Calu3 (cell line): ENCODE results near the gene GALNT11. TPM values are rescaled to one million over a fixed set of nuclear protein-coding genes. Genes with fewer than 3 reads are reported as not detected.

Experiments
- BruUV-seq: library from RNA; stranded (reverse); fragments of 400-500 nt; replicated peaks from 2 replicates; lab custom pipeline; 2021; lab: Mats Ljungman, UMichigan
- CTCF ChIA-PET: fragments of 300-600 bp; sonication (Branson Sonifier 250); formaldehyde crosslinking; loops from one replicate; lab custom pipeline; 2022; ENCODE audit warnings: antibody characterized with exemption; lab: Charles Lee
- DNase-seq: peaks from one replicate; pipeline ENCODE4 v3.0.0; 2022
- H3K27ac Mint-ChIP-seq: one replicate; pipeline ENCODE4 v1.8.0; 2022; ENCODE audit warnings: mixed read lengths; ENCODE audit not compliant: unreplicated experiment
- H3K27me3 Mint-ChIP-seq: one replicate; pipeline ENCODE4 v1.8.0; 2022; ENCODE audit warnings: mixed read lengths; ENCODE audit not compliant: unreplicated experiment
- H3K36me3 Mint-ChIP-seq: one replicate; pipeline ENCODE4 v1.8.0; 2022; ENCODE audit warnings: mild to moderate bottlenecking, moderate library complexity, mixed read lengths; ENCODE audit not compliant: insufficient read depth, unreplicated experiment
- H3K4me1 Mint-ChIP-seq: one replicate; pipeline ENCODE4 v1.8.0; 2022; ENCODE audit warnings: mild to moderate bottlenecking, low read depth, mixed read lengths; ENCODE audit not compliant: unreplicated experiment
- H3K4me3 Mint-ChIP-seq: one replicate; pipeline ENCODE4 v1.8.0; 2022; ENCODE audit warnings: mild to moderate bottlenecking, low read depth, moderate library complexity, mixed read lengths; ENCODE audit not compliant: unreplicated experiment
- H3K9me3 Mint-ChIP-seq: one replicate; pipeline ENCODE4 v1.8.0; 2022; ENCODE audit warnings: low read depth, mixed read lengths; ENCODE audit not compliant: unreplicated experiment
- intact Hi-C: fragments of 100-400 bp; cut with micrococcal nuclease; formaldehyde crosslinking; loops from one replicate; pipeline ENCODE4 v1.10.0; 2022; ENCODE audit not compliant: unreplicated experiment
- total RNA-seq: library from RNA; stranded (reverse); gene quantifications from 2 replicates; pipeline ENCODE4 v1.2.3, GENCODE V29; 2022
- TF ChIP-seq, protein P1 (sequence below): fragments of 200-600 bp; IDR thresholded peaks from one replicate; pipeline ENCODE4 v1.8.0; 2022; ENCODE audit warnings: antibody characterized with exemption; ENCODE audit not compliant: unreplicated experiment

Gene GALNT11
- total RNA-seq, 1 experiment from 2014 or later, result 19.7 TPM

DNA sequence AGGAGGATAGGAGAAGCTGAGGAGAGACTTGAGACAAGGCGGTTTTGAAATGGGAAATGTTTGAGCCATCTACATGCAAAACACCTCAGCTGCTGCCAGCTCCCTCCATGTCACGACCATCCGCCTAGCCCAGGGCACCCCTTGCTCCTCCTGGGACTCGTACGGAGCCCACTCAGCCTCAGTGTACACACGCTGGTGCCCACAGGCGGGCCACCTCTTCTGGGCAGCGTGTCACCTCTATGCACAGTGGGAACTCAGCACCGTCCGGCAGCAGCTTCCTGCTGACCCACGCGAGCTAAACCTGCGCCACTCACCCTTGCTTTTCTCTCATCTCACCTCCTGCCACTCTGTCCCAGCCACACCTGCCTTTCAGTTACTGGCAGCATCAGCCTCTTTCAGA, 108.3 kb downstream of the GALNT11 start:
- no peaks in the 10 kb centered on the region for H3K4me1 Mint-ChIP-seq
- no peak overlapping the region for H3K27ac Mint-ChIP-seq
- DNase-seq, result no peak
- no TSS peak for BruUV-seq
- TF ChIP-seq, protein P1, sequence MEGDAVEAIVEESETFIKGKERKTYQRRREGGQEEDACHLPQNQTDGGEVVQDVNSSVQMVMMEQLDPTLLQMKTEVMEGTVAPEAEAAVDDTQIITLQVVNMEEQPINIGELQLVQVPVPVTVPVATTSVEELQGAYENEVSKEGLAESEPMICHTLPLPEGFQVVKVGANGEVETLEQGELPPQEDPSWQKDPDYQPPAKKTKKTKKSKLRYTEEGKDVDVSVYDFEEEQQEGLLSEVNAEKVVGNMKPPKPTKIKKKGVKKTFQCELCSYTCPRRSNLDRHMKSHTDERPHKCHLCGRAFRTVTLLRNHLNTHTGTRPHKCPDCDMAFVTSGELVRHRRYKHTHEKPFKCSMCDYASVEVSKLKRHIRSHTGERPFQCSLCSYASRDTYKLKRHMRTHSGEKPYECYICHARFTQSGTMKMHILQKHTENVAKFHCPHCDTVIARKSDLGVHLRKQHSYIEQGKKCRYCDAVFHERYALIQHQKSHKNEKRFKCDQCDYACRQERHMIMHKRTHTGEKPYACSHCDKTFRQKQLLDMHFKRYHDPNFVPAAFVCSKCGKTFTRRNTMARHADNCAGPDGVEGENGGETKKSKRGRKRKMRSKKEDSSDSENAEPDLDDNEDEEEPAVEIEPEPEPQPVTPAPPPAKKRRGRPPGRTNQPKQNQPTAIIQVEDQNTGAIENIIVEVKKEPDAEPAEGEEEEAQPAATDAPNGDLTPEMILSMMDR, result no peak
- intact Hi-C loops, result no loop called here
- peaks cover 27% of the 10 kb centered on the region for H3K36me3 Mint-ChIP-seq
- H3K27me3 Mint-ChIP-seq, result no peaks in the 10 kb centered on the region
- H3K9me3 Mint-ChIP-seq, result no peaks in the 10 kb centered on the region
- CTCF ChIA-PET, result no interaction called here
- H3K4me3 Mint-ChIP-seq, result no peak overlapping the region

DNA sequence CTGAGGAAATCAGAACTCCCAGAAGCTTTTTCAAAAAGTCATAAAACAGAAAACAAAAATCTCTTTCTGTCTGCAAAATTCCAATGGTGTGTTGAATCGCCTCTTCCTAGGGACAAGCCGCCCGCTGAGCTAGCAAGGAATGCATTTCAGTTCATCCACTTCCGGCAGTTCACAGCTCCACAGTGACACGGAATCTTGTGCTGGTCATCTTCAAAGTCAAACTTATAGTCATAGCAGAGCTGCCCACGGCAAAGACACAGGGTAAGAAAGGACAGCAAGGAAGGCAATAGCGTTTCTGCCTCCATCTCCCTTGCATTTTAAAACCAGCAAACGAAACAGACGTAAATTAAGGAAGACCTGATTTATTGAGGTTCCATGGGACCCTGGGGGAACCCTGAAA, 111.2 kb downstream of the GALNT11 start:
- Mint-ChIP-seq H3K36me3 (peaks cover 39% of the 10 kb centered on the region), H3K27me3 (no peaks in the 10 kb centered on the region), H3K4me1 (no peaks in the 10 kb centered on the region), H3K4me3 (no peak overlapping the region), H3K27ac (no peak overlapping the region), H3K9me3 (no peaks in the 10 kb centered on the region)
- TF ChIP-seq, protein P1, result no peak
- DNase-seq, result no peak
- CTCF ChIA-PET, result no interaction called here
- no TSS peak for BruUV-seq
- intact Hi-C loops, result no loop called here

DNA sequence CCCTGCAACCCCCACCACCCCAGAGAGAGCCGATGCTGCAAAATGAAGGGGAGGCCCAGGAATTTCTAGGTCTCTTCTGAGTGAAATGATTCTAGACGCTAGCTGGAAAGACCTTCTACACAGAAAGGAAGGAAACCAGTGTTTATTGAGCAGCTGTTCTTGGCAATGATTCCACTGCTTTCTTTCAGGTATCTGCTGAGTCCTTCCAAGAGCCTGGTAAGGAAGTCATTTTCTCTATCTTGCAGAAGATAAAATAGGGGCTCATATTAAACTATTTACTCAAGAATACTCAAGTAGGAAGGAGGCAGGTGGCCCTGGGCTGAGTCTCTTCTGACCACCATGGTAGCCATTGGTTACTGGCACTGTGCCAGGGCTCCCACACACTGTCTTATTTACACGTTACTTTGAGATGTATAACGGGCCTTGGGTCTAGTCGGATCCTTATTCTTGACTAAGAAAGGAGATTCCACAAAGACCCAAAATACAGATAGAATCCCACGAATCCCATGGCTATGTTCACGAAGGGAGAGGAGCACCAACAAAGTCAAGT, 112.1 kb downstream of the GALNT11 start:
- no TSS peak for BruUV-seq
- TF ChIP-seq, protein P1, result no peak
- no peak for DNase-seq
- H3K4me1 Mint-ChIP-seq, result no peaks in the 10 kb centered on the region
- H3K27me3 Mint-ChIP-seq, result no peaks in the 10 kb centered on the region
- H3K9me3 Mint-ChIP-seq, result no peaks in the 10 kb centered on the region
- CTCF ChIA-PET, result interaction anchor here (0.7 kb wide), 1 partner anchor 268 kb away, joined by 3 read pairs; no protein-coding TSS in a partner anchor
- no peak overlapping the region for H3K4me3 Mint-ChIP-seq
- intact Hi-C loops, result no loop called here
- H3K27ac Mint-ChIP-seq, result no peak overlapping the region
- peaks cover 43% of the 10 kb centered on the region for H3K36me3 Mint-ChIP-seq

DNA sequence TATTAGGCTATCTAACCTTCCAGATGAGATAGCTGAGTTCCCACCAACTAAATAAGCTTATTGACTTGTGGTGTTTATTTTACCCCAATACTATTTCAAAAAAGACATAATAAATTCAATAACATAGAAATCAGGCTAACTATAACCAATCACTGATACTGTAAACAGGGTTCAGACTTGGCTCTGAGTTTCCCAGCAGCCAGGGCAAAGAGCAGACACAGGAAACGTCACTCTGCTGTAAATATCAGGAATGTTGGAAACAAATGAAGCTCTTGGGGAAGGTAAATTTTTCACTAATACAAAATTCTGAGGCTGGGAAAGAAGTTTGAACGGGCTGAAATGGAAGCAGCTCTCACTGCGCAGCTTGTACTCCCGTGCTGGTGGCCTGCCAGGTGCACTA, 114.6 kb downstream of the GALNT11 start:
- Mint-ChIP-seq H3K9me3 (no peaks in the 10 kb centered on the region), H3K27me3 (no peaks in the 10 kb centered on the region), H3K36me3 (peaks cover 53% of the 10 kb centered on the region), H3K4me3 (no peak overlapping the region), H3K4me1 (no peaks in the 10 kb centered on the region), H3K27ac (no peak overlapping the region)
- no TSS peak for BruUV-seq
- no peak for DNase-seq
- TF ChIP-seq, protein P1, result no peak
- CTCF ChIA-PET, result no interaction called here
- intact Hi-C loops, result no loop called here
